ENCODE results near the gene CSTPP1.

DNA sequence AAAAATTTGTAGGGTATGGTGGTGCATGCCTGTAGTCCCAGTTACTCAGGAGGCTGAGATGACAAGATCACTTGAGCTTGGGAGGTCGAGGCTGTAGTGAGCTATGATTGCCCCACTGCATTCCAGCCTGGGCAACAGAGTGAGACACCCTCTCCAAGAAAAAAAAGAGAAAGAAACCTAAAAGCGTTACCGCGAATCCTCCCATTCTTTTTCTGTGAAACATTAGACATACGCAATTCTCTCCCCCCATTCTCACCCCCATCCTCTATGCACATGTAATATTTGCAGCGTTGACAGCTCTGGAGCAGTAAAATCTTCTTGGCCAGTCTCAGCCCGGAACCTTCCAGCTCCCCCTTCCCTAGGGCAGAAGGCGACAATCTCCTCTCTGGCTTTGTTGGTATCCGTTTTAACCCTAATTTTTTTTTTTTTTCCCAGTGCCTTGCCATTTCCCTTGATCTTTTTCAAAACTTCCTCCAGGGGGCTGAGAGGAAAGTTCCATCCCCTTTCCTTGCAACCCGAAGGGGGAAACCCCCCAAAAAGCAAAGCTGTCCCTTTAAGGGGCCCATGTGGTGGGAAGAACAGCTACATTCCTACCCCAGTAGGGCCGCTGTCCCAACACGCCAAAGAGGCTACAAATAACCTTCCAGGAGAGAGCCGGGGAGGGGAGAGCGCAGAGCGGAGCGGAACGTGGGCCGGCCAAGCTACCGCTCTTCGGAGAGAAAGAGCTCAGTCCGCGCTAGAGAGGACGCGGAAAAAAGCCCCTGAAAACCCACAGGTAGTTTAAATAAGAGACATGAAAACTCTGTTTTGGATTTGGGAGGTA, 20.1 kb upstream of the CSTPP1 start:
- TF ChIP-seq, protein P1, sequence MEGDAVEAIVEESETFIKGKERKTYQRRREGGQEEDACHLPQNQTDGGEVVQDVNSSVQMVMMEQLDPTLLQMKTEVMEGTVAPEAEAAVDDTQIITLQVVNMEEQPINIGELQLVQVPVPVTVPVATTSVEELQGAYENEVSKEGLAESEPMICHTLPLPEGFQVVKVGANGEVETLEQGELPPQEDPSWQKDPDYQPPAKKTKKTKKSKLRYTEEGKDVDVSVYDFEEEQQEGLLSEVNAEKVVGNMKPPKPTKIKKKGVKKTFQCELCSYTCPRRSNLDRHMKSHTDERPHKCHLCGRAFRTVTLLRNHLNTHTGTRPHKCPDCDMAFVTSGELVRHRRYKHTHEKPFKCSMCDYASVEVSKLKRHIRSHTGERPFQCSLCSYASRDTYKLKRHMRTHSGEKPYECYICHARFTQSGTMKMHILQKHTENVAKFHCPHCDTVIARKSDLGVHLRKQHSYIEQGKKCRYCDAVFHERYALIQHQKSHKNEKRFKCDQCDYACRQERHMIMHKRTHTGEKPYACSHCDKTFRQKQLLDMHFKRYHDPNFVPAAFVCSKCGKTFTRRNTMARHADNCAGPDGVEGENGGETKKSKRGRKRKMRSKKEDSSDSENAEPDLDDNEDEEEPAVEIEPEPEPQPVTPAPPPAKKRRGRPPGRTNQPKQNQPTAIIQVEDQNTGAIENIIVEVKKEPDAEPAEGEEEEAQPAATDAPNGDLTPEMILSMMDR (IDR thresholded peaks at IDR 0.05), result no peak
- TF ChIP-seq EZH2 (IDR thresholded peaks at IDR 0.05; ENCODE audit: borderline replicate concordance, insufficient read depth, low read depth, low read length, poor library complexity, severe bottlenecking), result no peak
